H1 (cell line): Measurements from ENCODE around the gene SHH. TPM values are rescaled to one million over a fixed set of nuclear protein-coding genes. Genes with fewer than 3 reads are reported as not detected.

ENCODE experiments used
- CTCF ChIA-PET: fragments of 300-600 bp; sonication (Branson Sonifier 250); formaldehyde crosslinking; loops from one replicate; lab custom pipeline; 2021; ENCODE audit not compliant: partially characterized antibody; lab: Charles Lee
- POLR2A ChIA-PET: fragments of 300-600 bp; sonication (Branson Sonifier 250); formaldehyde crosslinking; loops from one replicate; lab custom pipeline; 2021; ENCODE audit warnings: inconsistent platforms; ENCODE audit not compliant: partially characterized antibody; lab: Charles Lee
- DNase-seq, 2 experiments: peaks; one replicate each; pipeline versions ENCODE4 v3.0.0 to v3.0.0-alpha.2; 2010 to 2022; ENCODE audit warnings: low spot score in 2 of 2, low read depth in 1 of 2, mixed read lengths in 1 of 2
- FAIRE-seq: peaks from 2 replicates; lab custom pipeline; 2011; peaks lifted over from hg19 to GRCh38; lab: Jason Lieb, UNC
- H2AFZ ChIP-seq: 2 replicates; pipeline ENCODE4 v1.8.1; 2012; ENCODE audit warnings: low read length, inconsistent platforms
- H2AK5ac ChIP-seq: 2 replicates; pipeline ENCODE4 v1.6.1; 2013; ENCODE audit warnings: low read depth, low read length
- H2BK120ac ChIP-seq: replicated peaks from 2 replicates; pipeline ENCODE3; 2013; ENCODE audit warnings: low read depth, low read length, inconsistent platforms
- H2BK12ac ChIP-seq: 2 replicates; pipeline ENCODE4 v1.6.1; 2013; ENCODE audit warnings: low read depth, low read length
- H2BK15ac ChIP-seq: 2 replicates; pipeline ENCODE4 v1.6.1; 2013; ENCODE audit warnings: low read length
- H2BK20ac ChIP-seq: 2 replicates; pipeline ENCODE4 v1.6.1; 2013; ENCODE audit warnings: low read length
- H2BK5ac ChIP-seq: 2 replicates; pipeline ENCODE4 v1.6.1; 2013; ENCODE audit warnings: low read depth, low read length
- H3K14ac ChIP-seq: 2 replicates; pipeline ENCODE4 v1.6.1; 2013; ENCODE audit warnings: inconsistent platforms; ENCODE audit not compliant: insufficient read length
- H3K18ac ChIP-seq: 2 replicates; pipeline ENCODE4 v1.6.1; 2013; ENCODE audit warnings: low read length; ENCODE audit errors: extremely low read depth
- H3K23ac ChIP-seq: 2 replicates; pipeline ENCODE4 v1.6.1; 2013; ENCODE audit warnings: inconsistent platforms; ENCODE audit not compliant: insufficient read length
- H3K23me2 ChIP-seq: 2 replicates; pipeline ENCODE4 v1.6.1; 2013; ENCODE audit warnings: low read depth, low read length
- H3K27ac ChIP-seq: 2 replicates; pipeline ENCODE4 v1.6.1; 2011; ENCODE audit warnings: low read depth, low read length, inconsistent platforms
- H3K27me3 ChIP-seq, 4 experiments: replicated peaks in 1 of 4; 1 replicate in 1 of 4; 2 replicates in 3 of 4; pipeline versions ENCODE4 v1.6.1 to v1.8.1; 2011 to 2013; ENCODE audit warnings: low read length in 3 of 4, mild to moderate bottlenecking in 3 of 4, inconsistent platforms in 2 of 4, mixed read lengths in 2 of 4, moderate library complexity in 1 of 4; ENCODE audit not compliant: control insufficient read depth in 3 of 4, insufficient read depth in 3 of 4; ENCODE audit errors: extremely low read depth in 1 of 4
- H3K36me3 ChIP-seq, 4 experiments: 2 replicates each; pipeline versions ENCODE4 v1.6.1 to v1.8.1; 2011 to 2013; ENCODE audit warnings: mild to moderate bottlenecking in 4 of 4, low read length in 3 of 4, moderate library complexity in 2 of 4, control low read depth in 1 of 4, inconsistent platforms in 1 of 4; ENCODE audit not compliant: insufficient read depth in 4 of 4, control insufficient read depth in 2 of 4
- H3K4ac ChIP-seq: replicated peaks from 2 replicates; pipeline ENCODE3; 2013; ENCODE audit warnings: low read length, low read depth, mixed read lengths, inconsistent platforms; ENCODE audit not compliant: insufficient read length
- H3K4me1 ChIP-seq, 4 experiments: replicated peaks in 1 of 4; 1 replicate in 1 of 4; 2 replicates in 3 of 4; pipeline versions ENCODE4 v1.6.1 to v1.8.1; 2011 to 2013; ENCODE audit warnings: low read length in 3 of 4, inconsistent platforms in 2 of 4, mixed read lengths in 1 of 4; ENCODE audit not compliant: insufficient read depth in 4 of 4, control insufficient read depth in 3 of 4
- H3K4me2 ChIP-seq, 2 experiments: 2 replicates each; pipeline versions ENCODE4 v1.6.1 to v1.8.1; 2011 to 2013; ENCODE audit warnings: low read depth in 2 of 2, low read length in 2 of 2, control low read depth in 1 of 2, inconsistent platforms in 1 of 2, mild to moderate bottlenecking in 1 of 2; ENCODE audit not compliant: insufficient read depth in 1 of 2
- H3K4me3 ChIP-seq, 4 experiments: fragments of 200-600, 300-600 bp in 1 of 4; sonication (generic), shearing (Covaris generic), sonication (Bioruptor Twin) in 1 of 4; 2 replicates each; pipeline versions ENCODE4 v1.5.1 to v1.8.1; 2011 to 2016; ENCODE audit warnings: low read length in 4 of 4, low read depth in 3 of 4, control low read depth in 2 of 4, inconsistent platforms in 2 of 4, mild to moderate bottlenecking in 2 of 4, mixed read lengths in 1 of 4, moderate library complexity in 1 of 4; ENCODE audit not compliant: insufficient read depth in 2 of 4; ENCODE audit errors: extremely low read depth in 1 of 4
- H3K56ac ChIP-seq: replicated peaks from 2 replicates; pipeline ENCODE3; 2013; ENCODE audit warnings: low read depth, mild to moderate bottlenecking, mixed read lengths, low read length, inconsistent platforms; ENCODE audit not compliant: insufficient read length
- H3K79me1 ChIP-seq: 2 replicates; pipeline ENCODE4 v1.6.1; 2013; ENCODE audit warnings: low read depth, low read length, control low read depth
- H3K79me2 ChIP-seq, 2 experiments: 2 replicates each; pipeline versions ENCODE4 v1.6.1 to v1.8.1; 2012 to 2013; ENCODE audit warnings: low read length in 2 of 2, mild to moderate bottlenecking in 2 of 2, inconsistent platforms in 1 of 2; ENCODE audit not compliant: insufficient read depth in 2 of 2, control insufficient read depth in 1 of 2
- H3K9ac ChIP-seq, 4 experiments: replicated peaks in 1 of 4; 1 replicate in 1 of 4; 2 replicates in 3 of 4; pipeline versions ENCODE4 v1.6.1 to v1.8.1; 2011 to 2013; ENCODE audit warnings: low read depth in 3 of 4, low read length in 3 of 4, control low read depth in 2 of 4, mild to moderate bottlenecking in 2 of 4, moderate library complexity in 2 of 4, inconsistent platforms in 1 of 4; ENCODE audit errors: extremely low read depth in 1 of 4
- H3K9me3 ChIP-seq, 2 experiments: 2 replicates each; pipeline versions ENCODE4 v1.6.1 to v1.8.1; 2012 to 2013; ENCODE audit warnings: mild to moderate bottlenecking in 2 of 2, moderate library complexity in 2 of 2, control low read depth in 1 of 2, inconsistent platforms in 1 of 2, low read depth in 1 of 2, low read length in 1 of 2, mixed read lengths in 1 of 2; ENCODE audit not compliant: insufficient read depth in 2 of 2
- H4K20me1 ChIP-seq, 2 experiments: replicated peaks in 1 of 2; 2 replicates each; pipeline versions ENCODE3 to v1.8.1; 2011 to 2013; ENCODE audit warnings: inconsistent platforms in 2 of 2, low read length in 2 of 2, mild to moderate bottlenecking in 1 of 2; ENCODE audit not compliant: insufficient read depth in 2 of 2, control insufficient read depth in 1 of 2
- H4K5ac ChIP-seq: 2 replicates; pipeline ENCODE4 v1.6.1; 2013; ENCODE audit warnings: low read length, low read depth, mixed read lengths, inconsistent platforms; ENCODE audit not compliant: insufficient read length
- H4K8ac ChIP-seq: 2 replicates; pipeline ENCODE4 v1.8.0; 2013; ENCODE audit warnings: mild to moderate bottlenecking, moderate library complexity, low read length, inconsistent platforms; ENCODE audit not compliant: insufficient read depth; ENCODE audit errors: extremely low read depth
- H4K91ac ChIP-seq: replicated peaks from 2 replicates; pipeline ENCODE3; 2013; ENCODE audit warnings: low read length, mixed read lengths, inconsistent platforms; ENCODE audit not compliant: insufficient read length
- CTCF ChIP-seq, 3 experiments: IDR thresholded peaks; 1 replicate in 2 of 3; 2 replicates in 1 of 3; pipeline versions ENCODE4 v1.5.1 to v1.6.1; 2011; ENCODE audit warnings: low read length in 3 of 3, mild to moderate bottlenecking in 3 of 3, inconsistent platforms in 2 of 3, low read depth in 1 of 3, moderate library complexity in 1 of 3; ENCODE audit not compliant: insufficient read depth in 1 of 3; ENCODE audit errors: control extremely low read depth in 1 of 3
- SAP30 ChIP-seq: fragments of 300-600 bp; sonication (generic); IDR thresholded peaks from 2 replicates; pipeline ENCODE4 v1.7.1; 2012; ENCODE audit warnings: low read length, moderate library complexity, mild to moderate bottlenecking, inconsistent platforms; ENCODE audit not compliant: insufficient read depth, insufficient replicate concordance
- SIRT6 ChIP-seq: IDR thresholded peaks from one replicate; pipeline ENCODE4 v1.7.1; 2012; ENCODE audit warnings: low read length, inconsistent platforms
- YY1 ChIP-seq: IDR thresholded peaks from 2 replicates; pipeline ENCODE4 v1.6.1; 2011; ENCODE audit warnings: low read depth, mild to moderate bottlenecking, low read length
- WGBS, 2 experiments: shearing (Covaris generic) in 1 of 2; methylation state at CpG; one replicate each; pipeline versions ENCODE4 v1.1.6 to v1.1.7; 2013 to 2015; ENCODE audit warnings: low lambda C conversion rate in 2 of 2, mixed read lengths in 2 of 2, inconsistent platforms in 1 of 2, low coverage in 1 of 2, missing lambda C conversion rate in 1 of 2; ENCODE audit not compliant: insufficient replicate concordance in 2 of 2, insufficient coverage in 1 of 2, insufficient read length in 1 of 2; ENCODE audit errors: extremely low coverage in 1 of 2, missing lambda C conversion rate in 1 of 2; 5-methylcytosine and 5-hydroxymethylcytosine counted together
- polyA plus RNA-seq, 7 experiments: library from polyadenylated mRNA; depleted of rRNA in 3 of 7; stranded (reverse) in 5 of 7; unstranded in 2 of 7; fragments of >200 nt in 5 of 7; fragments of 200-250 nt in 2 of 7; gene quantifications; 1 replicate in 5 of 7; 2 replicates in 1 of 7; 4 replicates in 1 of 7; pipeline versions ENCODE4 v1.2.1 to v1.2.3, GENCODE V29; 2011 to 2013; ENCODE audit warnings: missing spikeins in 2 of 7, mixed read lengths in 2 of 7
- total RNA-seq: library from RNA; stranded (reverse); fragmentation: NEBNext Ultra II Directional; extraction: Animal tissue kit (Norgen Biotek cat#: 25700); gene quantifications from 2 replicates; pipeline ENCODE4 v1.2.1, GENCODE V29; 2021

SHH gene
- total and polyA plus RNA-seq, 2 of the 8 experiments (the other 6 are each of a cell fraction or from before 2014, with no cell fraction given) = not detected

GRCh38 chr7:155763122-155763521 is 49.1 kb downstream of the SHH start:
- POLR2A ChIA-PET = no interaction called here
- Histone ChIP-seq H2BK12ac (no peak overlapping the region), H2BK120ac (no peak overlapping the region), H2BK20ac (no peak overlapping the region), H2BK5ac (no peak overlapping the region), H2AFZ (no peak overlapping the region), H3K27ac (no peak overlapping the region), H2BK15ac (no peak overlapping the region), H2AK5ac (no peak overlapping the region), H3K9me3 (no peaks in the 10 kb centered on the region), H3K36me3 (peaks cover 7 to 24% (median 18%) of the 10 kb centered on the region in 4 experiments; a peak in 5 of 8 replicates), H3K18ac (no peak overlapping the region), H3K56ac (no peak overlapping the region), H3K4me2 (no peak overlapping the region), H3K27me3 (no peaks in the 10 kb centered on the region), H3K79me1 (peaks cover 13% of the 10 kb centered on the region), H4K5ac (no peak overlapping the region), H4K20me1 (peaks cover 2 to 18% of the 10 kb centered on the region in 2 experiments), H3K9ac (no peak overlapping the region), H3K79me2 (peaks cover 3 to 42% of the 10 kb centered on the region in 2 experiments; a peak in 3 of 4 replicates), H3K4me1 (peaks cover 2 to 6% (median 3%) of the 10 kb centered on the region in 4 experiments; a peak in 6 of 7 replicates), H3K23me2 (no peaks in the 10 kb centered on the region), H3K4ac (no peak overlapping the region), H4K91ac (no peak overlapping the region), H3K4me3 (no peak overlapping the region), H3K14ac (no peak overlapping the region), H4K8ac (no peak overlapping the region), H3K23ac (no peak overlapping the region)
- FAIRE-seq (no peak), DNase-seq (no peak)
- CTCF ChIA-PET = interaction anchor here (0.6 to 2.6 kb wide), 3 partner anchors 49 to 350 kb away, joined by 3 to 11 read pairs (median 3); no protein-coding TSS in a partner anchor
- 0 out of 2 replicates have a peak, but pooled peaks have one; percentile 18 for TF ChIP-seq YY1
- no peak for TF ChIP-seq CTCF (IDR thresholded peaks at IDR 0.05; ENCODE audit: control extremely low read depth in 1 of 3, insufficient read depth in 1 of 3, low read depth in 1 of 3, low read length in 3 of 3)
- no peak for TF ChIP-seq SAP30
- TF ChIP-seq SIRT6 = no peak
- 86% methylated on average over 10 of the region's 10 CpGs; no CpG with 5 or more reads in 1 of the 2 experiments for WGBS, 2 experiments
